Right renal pelvis (tissue), 4 donors: Measurements from ENCODE around the gene UNC5B. TPM values are rescaled to one million over a fixed set of nuclear protein-coding genes. Genes with fewer than 3 reads are reported as not detected.
"Not testable (repeated sequence)": the region's sequence is repeated elsewhere in the genome, so short reads cannot be mapped to it uniquely, and the experiment has no call there.

ENCODE experiments used
- DNase-seq, 4 donors: peaks; one replicate each; pipeline ENCODE4 v3.0.0-alpha.2; 2013; ENCODE audit warnings: low read depth in 4 of 4, low spot score in 3 of 4, missing footprints in 1 of 4
- polyA plus RNA-seq, 4 donors: library from polyadenylated mRNA; unstranded; fragments of 120-200 nt; gene quantifications; one replicate each; pipeline ENCODE4 v1.2.1, GENCODE V29; 2013; ENCODE audit not compliant: insufficient read length in 4 of 4

Gene UNC5B
- polyA plus RNA-seq, 4 donors = 51.1 to 74.8 (median 54.1) TPM

GRCh38 chr10:71265201-71265575, 52.8 kb downstream of the UNC5B start:
- DNase-seq = no peak

GRCh38 chr10:71265618-71266146, 53.3 kb downstream of the UNC5B start:
- DNase-seq = no peak

GRCh38 chr10:71266147-71266917, 54.0 kb downstream of the UNC5B start:
- no peak for DNase-seq

GRCh38 chr10:71266918-71267442, 54.6 kb downstream of the UNC5B start:
- no peak for DNase-seq

- no peak for DNase-seq
Measured at GRCh38 chr10:71267508-71268240, 55.3 kb downstream of the UNC5B start.

- no peak for DNase-seq
Measured at GRCh38 chr10:71268247-71268691, 55.9 kb downstream of the UNC5B start.

GRCh38 chr10:71268758-71269157, 56.4 kb downstream of the UNC5B start:
- no peak for DNase-seq

GRCh38 chr10:71269301-71270288, 57.2 kb downstream of the UNC5B start:
- DNase-seq = peak in 1 of 4 donors; percentile 44

- peak; percentile 48 to 74 (median 66) for DNase-seq
Measured at GRCh38 chr10:71270301-71271220, 58.2 kb downstream of the UNC5B start.

- DNase-seq = no peak
Measured at GRCh38 chr10:71271662-71272055, 59.3 kb downstream of the UNC5B start.

- no peak for DNase-seq
Measured at GRCh38 chr10:71272056-71272771, 59.8 kb downstream of the UNC5B start.

GRCh38 chr10:71272974-71273373, 60.6 kb downstream of the UNC5B start:
- DNase-seq = not testable (repeated sequence)

GRCh38 chr10:71273506-71273905, 61.1 kb downstream of the UNC5B start:
- DNase-seq = no peak

- DNase-seq = no peak
Measured at GRCh38 chr10:71274901-71275796, 62.8 kb downstream of the UNC5B start.

GRCh38 chr10:71276873-71277272, 64.5 kb downstream of the UNC5B start:
- DNase-seq = no peak

GRCh38 chr10:71277914-71278665, 65.7 kb downstream of the UNC5B start:
- DNase-seq = no peak
